Caki2 (cell line): ENCODE results near the gene C16orf90. TPM values are rescaled to one million over a fixed set of nuclear protein-coding genes. Genes with fewer than 3 reads are reported as not detected.

Experiments used
- DNase-seq: peaks from one replicate; pipeline ENCODE4 v3.0.0-alpha.2; 2015; ENCODE audit warnings: low read depth
- in situ Hi-C: cut with HindIII; loops from 2 replicates; pipeline ENCODE4 v1.10.0; 2016; ENCODE audit warnings: low sequenced_read_pairs, low pct_unique_long_range_greater_than_20kb, mixed read lengths
- total RNA-seq: library from RNA; depleted of rRNA; stranded (reverse); fragments of >200 nt; shearing (Covaris generic); gene quantifications from 2 replicates; pipeline ENCODE4 v1.2.3, GENCODE V29; 2014; ENCODE audit warnings: low replicate concordance; rRNA removed

Gene C16orf90
- total RNA-seq, 1 experiment from 2014 or later: not detected

- DNase-seq: no peak
- in situ Hi-C loops: no loop called here
Measured at GRCh38 chr16:3454631-3455147, 40.6 kb downstream of the C16orf90 start.

GRCh38 chr16:3454093-3454492 is 41.2 kb downstream of the C16orf90 start:
- in situ Hi-C loops: no loop called here

GRCh38 chr16:3444032-3444388 is 51.3 kb downstream of the C16orf90 start:
- in situ Hi-C loops: no loop called here

More at GRCh38 chr16:3454093-3454492, 41.2 kb downstream of the C16orf90 start:
- no peak for DNase-seq

More at GRCh38 chr16:3444032-3444388, 51.3 kb downstream of the C16orf90 start:
- peak; percentile 78 for DNase-seq

Other genes with a start within 250 kb of the C16orf90 start
- gene MEFV, start 238.9 kb downstream of the C16orf90 start, total RNA-seq: not detected in 2 replicates
- 58.5 and 90.0 TPM in 2 replicates for gene ZNF263, start 212.0 kb downstream of the C16orf90 start, total RNA-seq
- gene TIGD7, start 190.1 kb downstream of the C16orf90 start, total RNA-seq: 4.4 and 5.7 TPM in 2 replicates
- 7.9 and 21.0 TPM in 2 replicates for gene ZNF75A, start 190.0 kb downstream of the C16orf90 start, total RNA-seq
- not detected in 2 replicates for gene OR2C1, start 139.6 kb downstream of the C16orf90 start, total RNA-seq
- gene ZSCAN32, start 94.5 kb downstream of the C16orf90 start, total RNA-seq: 19.6 and 23.3 TPM in 2 replicates
- 16.4 and 27.0 TPM in 2 replicates for gene ZNF174, start 94.3 kb downstream of the C16orf90 start, total RNA-seq
- 1.5 and 3.8 TPM in 2 replicates for gene ZNF597, start 52.0 kb downstream of the C16orf90 start, total RNA-seq
- gene NAA60, start 51.8 kb downstream of the C16orf90 start, total RNA-seq: 15.5 and 32.5 TPM in 2 replicates
- gene CLUAP1, start 5.5 kb upstream of the C16orf90 start, total RNA-seq: 27.2 and 27.6 TPM in 2 replicates
- not detected in 2 replicates for gene NLRC3, start 81.9 kb upstream of the C16orf90 start, total RNA-seq
- gene SLX4, start 116.1 kb upstream of the C16orf90 start, total RNA-seq: 3.2 and 4.8 TPM in 2 replicates
- 6.5 and 45.3 TPM in 2 replicates for gene DNASE1, start 159.2 kb upstream of the C16orf90 start, total RNA-seq
- gene TRAP1, start 222.0 kb upstream of the C16orf90 start, total RNA-seq: 67.0 and 76.7 TPM in 2 replicates